PC-9 (cell line): ENCODE data around the gene ESRRG.

ENCODE experiments used
- EZH2 ChIP-seq: fragments of 200-600 bp; sonication (generic); IDR thresholded peaks from 2 replicates; pipeline ENCODE4 v1.8.0; 2017; ENCODE audit warnings: antibody characterized with exemption, low read depth
- TF ChIP-seq, protein P1 (sequence below): fragments of 200-600 bp; sonication (generic); conservative IDR thresholded peaks from 2 replicates; pipeline ENCODE4 v1.6.1; 2017; ENCODE audit warnings: mixed run types, antibody characterized with exemption, mild to moderate bottlenecking, moderate library complexity

DNA sequence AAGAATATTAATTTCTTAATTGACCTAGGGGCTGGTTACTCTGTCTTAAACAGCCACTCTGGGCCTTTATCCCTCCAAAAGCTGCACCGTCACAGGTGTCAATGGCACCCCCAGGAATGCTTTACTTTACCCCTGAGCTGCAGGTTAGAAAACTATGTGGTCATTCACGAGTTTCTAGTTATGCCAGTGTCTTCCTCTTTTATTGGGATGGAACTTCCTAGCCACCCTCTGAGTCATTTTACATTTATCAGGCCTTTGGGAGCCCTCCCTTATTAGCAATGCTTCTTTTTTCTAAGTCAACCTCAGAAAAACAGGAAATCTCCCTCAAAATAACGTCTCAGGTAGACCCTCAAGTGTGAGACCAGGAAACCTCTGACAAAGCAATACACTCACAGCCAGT, 240.6 kb downstream of the ESRRG start:
- TF ChIP-seq, protein P1, sequence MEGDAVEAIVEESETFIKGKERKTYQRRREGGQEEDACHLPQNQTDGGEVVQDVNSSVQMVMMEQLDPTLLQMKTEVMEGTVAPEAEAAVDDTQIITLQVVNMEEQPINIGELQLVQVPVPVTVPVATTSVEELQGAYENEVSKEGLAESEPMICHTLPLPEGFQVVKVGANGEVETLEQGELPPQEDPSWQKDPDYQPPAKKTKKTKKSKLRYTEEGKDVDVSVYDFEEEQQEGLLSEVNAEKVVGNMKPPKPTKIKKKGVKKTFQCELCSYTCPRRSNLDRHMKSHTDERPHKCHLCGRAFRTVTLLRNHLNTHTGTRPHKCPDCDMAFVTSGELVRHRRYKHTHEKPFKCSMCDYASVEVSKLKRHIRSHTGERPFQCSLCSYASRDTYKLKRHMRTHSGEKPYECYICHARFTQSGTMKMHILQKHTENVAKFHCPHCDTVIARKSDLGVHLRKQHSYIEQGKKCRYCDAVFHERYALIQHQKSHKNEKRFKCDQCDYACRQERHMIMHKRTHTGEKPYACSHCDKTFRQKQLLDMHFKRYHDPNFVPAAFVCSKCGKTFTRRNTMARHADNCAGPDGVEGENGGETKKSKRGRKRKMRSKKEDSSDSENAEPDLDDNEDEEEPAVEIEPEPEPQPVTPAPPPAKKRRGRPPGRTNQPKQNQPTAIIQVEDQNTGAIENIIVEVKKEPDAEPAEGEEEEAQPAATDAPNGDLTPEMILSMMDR = no peak
- no peak for TF ChIP-seq EZH2
